NCI-H2227 (cell line): ENCODE data around the gene DNAH14.
A peak's percentile ranks its signal among the peaks of the same experiment; 100 is the strongest.
"Not testable (repeated sequence)": the region's sequence is repeated elsewhere in the genome, so short reads cannot be mapped to it uniquely, and the experiment has no call there.

Experiments
- DNase-seq: peaks from one replicate; lab custom pipeline; 2025; ENCODE audit not compliant: unreplicated experiment; lab: John Stamatoyannopoulos, UW

DNAH14 gene

GRCh38 chr1:225338545-225338944 lies 409.1 kb downstream of the DNAH14 start:
- no peak for DNase-seq

- DNase-seq = no peak
These were observed 412.2 kb downstream of the DNAH14 start for GRCh38 chr1:225341642-225342041.

GRCh38 chr1:225342695-225343094 lies 413.2 kb downstream of the DNAH14 start:
- no peak for DNase-seq

- no peak for DNase-seq
These were observed 414.1 kb downstream of the DNAH14 start for GRCh38 chr1:225343618-225344017.

GRCh38 chr1:225347123-225347683 lies 417.7 kb downstream of the DNAH14 start:
- no peak for DNase-seq

- DNase-seq = no peak
These were observed 418.9 kb downstream of the DNAH14 start for GRCh38 chr1:225348400-225348799.

- DNase-seq = no peak
These were observed 420.4 kb downstream of the DNAH14 start for GRCh38 chr1:225349826-225350225.

GRCh38 chr1:225350872-225351271 lies 421.4 kb downstream of the DNAH14 start:
- DNase-seq = no peak

- DNase-seq = no peak
These were observed 425.4 kb downstream of the DNAH14 start for GRCh38 chr1:225354906-225355305.

- no peak for DNase-seq
These were observed 426.4 kb downstream of the DNAH14 start for GRCh38 chr1:225355863-225356262.

- DNase-seq = no peak
These were observed 430.6 kb downstream of the DNAH14 start for GRCh38 chr1:225360119-225360518.

- DNase-seq = no peak
These were observed 431.7 kb downstream of the DNAH14 start for GRCh38 chr1:225361176-225361575.

- no peak for DNase-seq
These were observed 433.3 kb downstream of the DNAH14 start for GRCh38 chr1:225362805-225363204.

GRCh38 chr1:225364439-225364838 lies 435.0 kb downstream of the DNAH14 start:
- no peak for DNase-seq

GRCh38 chr1:225366018-225366417 lies 436.5 kb downstream of the DNAH14 start:
- no peak for DNase-seq

- DNase-seq = no peak
These were observed 437.1 kb downstream of the DNAH14 start for GRCh38 chr1:225366552-225366951.

GRCh38 chr1:225368036-225368552 lies 438.6 kb downstream of the DNAH14 start:
- DNase-seq = no peak

- DNase-seq = no peak
These were observed 442.0 kb downstream of the DNAH14 start for GRCh38 chr1:225371366-225372010.

- no peak for DNase-seq
These were observed 443.7 kb downstream of the DNAH14 start for GRCh38 chr1:225373155-225373554.

GRCh38 chr1:225374996-225375395 lies 445.5 kb downstream of the DNAH14 start:
- no peak for DNase-seq

GRCh38 chr1:225378880-225379279 lies 449.4 kb downstream of the DNAH14 start:
- DNase-seq = peak; percentile 9

- DNase-seq = no peak
These were observed 451.2 kb downstream of the DNAH14 start for GRCh38 chr1:225380691-225381090.

- not testable (repeated sequence) for DNase-seq
These were observed 457.4 kb downstream of the DNAH14 start for GRCh38 chr1:225386860-225387259.
